Measurements from ENCODE around the gene C19orf73. TPM values are rescaled to one million over a fixed set of nuclear protein-coding genes. Genes with fewer than 3 reads are reported as not detected.
"Not testable (repeated sequence)": the region's sequence is repeated elsewhere in the genome, so short reads cannot be mapped to it uniquely, and the experiment has no call there.

The C19orf73 gene
- total RNA-seq, 1 experiment from 2014 or later, result 1.5 TPM

- Histone ChIP-seq H4K20me1 (ENCODE audit: insufficient read depth) (no peaks in the 10 kb centered on the region), H2AFZ (peak overlapping the region; percentile 92), H3K36me3 (ENCODE audit: low read depth) (no peaks in the 10 kb centered on the region), H3K79me2 (ENCODE audit: low read depth) (no peaks in the 10 kb centered on the region), H3K9me2 (ENCODE audit: insufficient read depth) (no peaks in the 10 kb centered on the region), H3K4me2 (peak overlapping the region; percentile 99), H3K27me3 (ENCODE audit: insufficient read depth, low read depth) (no peaks in the 10 kb centered on the region), H3F3A (ENCODE audit: insufficient read depth, low read depth) (peaks cover 24% of the 10 kb centered on the region; the same call in 1 of the 2 replicates), H3K4me3 (peak overlapping the region; percentile 88), H3K4me1 (replicated peaks; ENCODE audit: insufficient read depth) (peaks cover 16% of the 10 kb centered on the region; the same call in 1 of the 2 replicates), H3K27ac (0 out of 2 replicates have a peak overlapping the region, but pooled peaks have one; percentile 37), H3K9me3 (ENCODE audit: insufficient read depth, low read depth) (no peaks in the 10 kb centered on the region)
- no TSS peak for BruUV-seq (replicated peaks)
- peak; percentile 95 to 100 for DNase-seq
- ChIA-PET CTCF (interaction anchor here (0.6 to 0.9 kb wide), 4 partner anchors 50 to 354 kb away, joined by 3 to 7 read pairs (median 5); no protein-coding TSS in a partner anchor), POLR2A (ENCODE audit: unreplicated experiment) (interaction anchor here (0.6 kb wide), 4 partner anchors 16 to 76 kb away, joined by 5 to 15 read pairs (median 10); no protein-coding TSS in a partner anchor)
- intact Hi-C loops (cut with micrococcal nuclease; ENCODE audit: unreplicated experiment), result loop anchor here (2.0 kb wide), 1 partner anchor 30 kb away; the partner anchor contains the start of genes C19orf73 and PPFIA3
- TF ChIP-seq EZH2 (IDR thresholded peaks at IDR 0.05; ENCODE audit: low read depth), result no peak
These were observed 30.1 kb upstream of the C19orf73 start for GRCh38 chr19:49148784-49149651.

- H3K9me2 ChIP-seq (ENCODE audit: insufficient read depth), result no peaks in the 10 kb centered on the region
- no peaks in the 10 kb centered on the region for H3K36me3 ChIP-seq (ENCODE audit: low read depth)
- no peaks in the 10 kb centered on the region for H3K79me2 ChIP-seq (ENCODE audit: low read depth)
- no peak overlapping the region for H2AFZ ChIP-seq
- CTCF ChIA-PET, result no interaction called here
- no peak for DNase-seq
- H3K4me2 ChIP-seq, result peak overlapping the region; percentile 99
- peaks cover 24% of the 10 kb centered on the region; the same call in 1 of the 2 replicates for H3F3A ChIP-seq (ENCODE audit: insufficient read depth, low read depth)
- H3K4me3 ChIP-seq, result peak overlapping the region; percentile 88; the same call in 1 of the 2 replicates
- POLR2A ChIA-PET (ENCODE audit: unreplicated experiment), result interaction anchor here (0.6 kb wide), 1 partner anchor 54 kb away, joined by 6 read pairs; no protein-coding TSS in a partner anchor
- H3K4me1 ChIP-seq (replicated peaks; ENCODE audit: insufficient read depth), result peaks cover 16% of the 10 kb centered on the region; the same call in 1 of the 2 replicates
- no peaks in the 10 kb centered on the region for H3K27me3 ChIP-seq (ENCODE audit: insufficient read depth, low read depth)
- BruUV-seq (replicated peaks), result no TSS peak
- no peaks in the 10 kb centered on the region for H3K9me3 ChIP-seq (ENCODE audit: insufficient read depth, low read depth)
- no peak overlapping the region for H3K27ac ChIP-seq
- TF ChIP-seq EZH2 (IDR thresholded peaks at IDR 0.05; ENCODE audit: low read depth) (no peak), CTCF (conservative IDR thresholded peaks at IDR 0.05) (no peak)
- no peaks in the 10 kb centered on the region for H4K20me1 ChIP-seq (ENCODE audit: insufficient read depth)
- intact Hi-C loops (cut with micrococcal nuclease; ENCODE audit: unreplicated experiment), result loop anchor here (2.0 kb wide), 1 partner anchor 29 kb away; the partner anchor contains the start of genes C19orf73 and PPFIA3
These were observed 29.2 kb upstream of the C19orf73 start for GRCh38 chr19:49148044-49148682.

GRCh38 chr19:49146408-49146770 is 27.4 kb upstream of the C19orf73 start:
- CTCF ChIA-PET, result interaction anchor here (0.6 kb wide), 1 partner anchor 19 kb away, joined by 4 read pairs; no protein-coding TSS in a partner anchor
- peaks cover 14% of the 10 kb centered on the region; the same call in 1 of the 2 replicates for H3K4me1 ChIP-seq (replicated peaks; ENCODE audit: insufficient read depth)
- H3K9me2 ChIP-seq (ENCODE audit: insufficient read depth); H3K79me2 ChIP-seq (ENCODE audit: low read depth); H3K27ac ChIP-seq; H4K20me1 ChIP-seq (ENCODE audit: insufficient read depth); H2AFZ ChIP-seq; DNase-seq; H3K4me3 ChIP-seq; H3K9me3 ChIP-seq (ENCODE audit: insufficient read depth, low read depth); H3K36me3 ChIP-seq (ENCODE audit: low read depth); BruUV-seq (replicated peaks); intact Hi-C loops (cut with micrococcal nuclease; ENCODE audit: unreplicated experiment); H3K27me3 ChIP-seq (ENCODE audit: insufficient read depth, low read depth); H3K4me2 ChIP-seq: not testable (repeated sequence)
- POLR2A ChIA-PET (ENCODE audit: unreplicated experiment), result interaction anchor here (0.7 kb wide), 1 partner anchor 154 kb away, joined by 7 read pairs; no protein-coding TSS in a partner anchor
- H3F3A ChIP-seq (ENCODE audit: insufficient read depth, low read depth), result peaks cover 16% of the 10 kb centered on the region; the same call in 1 of the 2 replicates
